Sciatic nerve (tissue), 2 donors: ENCODE results near the gene ARX. TPM values are rescaled to one million over a fixed set of nuclear protein-coding genes. Genes with fewer than 3 reads are reported as not detected.

Experiments used
- ATAC-seq: fragments of 200-7000 bp; cut with Tn5 transposase; one replicate; pipeline ENCODE4 v1.9.1; 2020; ENCODE audit warnings: mild to moderate bottlenecking, moderate library complexity
- DNase-seq: peaks from one replicate; pipeline ENCODE4 v3.0.0-alpha.2; 2020; ENCODE audit warnings: low spot score
- intact Hi-C: fragments of 100-400 bp; cut with DNase I; formaldehyde crosslinking; loops from one replicate; pipeline ENCODE4 v1.14.2; 2022
- total RNA-seq: library from RNA; stranded (reverse); fragmentation: NEBNext Ultra II Directional; extraction: Animal tissue kit (Norgen Biotek cat#: 25700); gene quantifications from one replicate; pipeline ENCODE4 v1.2.1, GENCODE V29; 2021
- donor health status: DM: no; HTN: no; CAD: no.
- donor health status: DM: no; HTN: no; CAD: no.

The ARX gene
- total RNA-seq, 1 donor from 2014 or later = not detected

DNA sequence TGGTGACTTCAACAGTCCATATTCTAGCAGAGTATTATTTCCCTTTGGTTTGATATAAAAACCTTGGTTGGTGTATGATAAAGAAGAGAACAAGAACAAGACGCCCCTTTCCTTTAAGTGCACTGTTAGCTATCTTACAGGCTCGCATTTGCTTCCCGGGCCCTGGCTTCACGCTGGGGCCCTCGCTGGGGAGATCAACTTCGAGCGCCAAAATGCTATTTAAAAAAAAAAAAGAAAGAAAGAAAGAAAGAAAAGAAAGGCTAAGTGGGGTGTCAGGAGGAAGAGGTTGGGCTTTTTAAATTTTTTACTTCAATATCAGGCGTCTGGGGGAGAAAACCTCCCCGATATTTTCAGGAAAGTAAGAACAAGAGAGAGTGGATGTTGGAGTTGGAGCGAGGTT, 11.7 kb downstream of the ARX start:
- intact Hi-C loops = no loop called here
- DNase-seq = no peak
- no peak for ATAC-seq

DNA sequence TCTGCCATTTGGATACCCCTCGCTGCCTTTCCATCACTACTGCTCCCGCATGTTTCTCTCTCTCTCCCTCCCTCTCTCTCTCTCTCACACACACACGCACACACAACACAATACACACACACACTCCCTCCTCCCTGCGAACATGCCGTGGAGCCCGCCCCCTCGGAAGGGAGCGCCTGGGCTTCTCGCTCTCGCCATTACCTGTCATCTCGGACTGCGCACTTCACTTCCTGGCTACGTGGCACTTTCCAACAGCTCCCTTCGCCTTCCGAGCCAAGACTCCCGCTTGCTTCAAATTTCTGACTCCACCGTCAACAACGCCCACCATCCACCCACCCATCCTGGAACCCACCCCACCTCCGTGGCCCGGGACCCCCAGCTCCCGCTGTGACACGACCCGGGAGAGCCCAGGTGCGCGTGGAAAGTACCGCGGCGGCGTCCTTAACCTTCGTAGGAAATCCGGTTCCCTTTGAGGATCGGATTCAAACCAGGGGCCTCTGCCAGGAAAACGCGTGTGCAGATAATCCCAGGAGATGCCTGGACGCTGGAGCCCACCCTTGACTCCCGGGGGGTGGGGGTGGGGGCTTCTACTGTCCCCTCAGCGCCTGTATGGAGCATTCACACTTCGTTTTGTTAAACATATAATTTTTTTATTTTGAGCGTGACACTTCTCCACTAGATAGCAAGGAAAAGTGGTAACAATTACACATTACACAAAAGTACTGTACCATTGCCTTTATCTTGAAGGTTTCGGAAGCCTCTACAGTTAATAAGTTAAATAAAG, 12.5 kb downstream of the ARX start:
- DNase-seq (no peak), ATAC-seq (no peak)
- intact Hi-C loops = no loop called here

DNA sequence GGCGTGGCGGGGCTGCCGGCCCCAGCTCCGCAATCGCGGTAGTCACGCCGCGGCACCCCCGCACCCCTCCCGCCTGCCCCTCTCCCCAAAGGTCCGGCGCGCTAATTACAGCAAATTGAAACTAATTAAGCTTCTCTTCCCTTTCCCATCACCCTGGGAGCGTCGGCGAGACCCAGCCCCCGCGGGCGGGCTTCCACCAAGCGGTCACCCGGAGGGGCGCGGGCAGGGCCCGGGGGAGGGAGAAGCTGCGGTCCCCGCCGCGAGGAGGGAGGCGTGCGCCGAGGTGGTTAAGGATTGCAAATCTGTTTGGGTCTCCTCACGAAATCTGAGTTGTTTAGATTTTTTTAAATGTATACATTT, 13.1 kb downstream of the ARX start:
- intact Hi-C loops = no loop called here
- ATAC-seq = no peak
- DNase-seq = no peak

DNA sequence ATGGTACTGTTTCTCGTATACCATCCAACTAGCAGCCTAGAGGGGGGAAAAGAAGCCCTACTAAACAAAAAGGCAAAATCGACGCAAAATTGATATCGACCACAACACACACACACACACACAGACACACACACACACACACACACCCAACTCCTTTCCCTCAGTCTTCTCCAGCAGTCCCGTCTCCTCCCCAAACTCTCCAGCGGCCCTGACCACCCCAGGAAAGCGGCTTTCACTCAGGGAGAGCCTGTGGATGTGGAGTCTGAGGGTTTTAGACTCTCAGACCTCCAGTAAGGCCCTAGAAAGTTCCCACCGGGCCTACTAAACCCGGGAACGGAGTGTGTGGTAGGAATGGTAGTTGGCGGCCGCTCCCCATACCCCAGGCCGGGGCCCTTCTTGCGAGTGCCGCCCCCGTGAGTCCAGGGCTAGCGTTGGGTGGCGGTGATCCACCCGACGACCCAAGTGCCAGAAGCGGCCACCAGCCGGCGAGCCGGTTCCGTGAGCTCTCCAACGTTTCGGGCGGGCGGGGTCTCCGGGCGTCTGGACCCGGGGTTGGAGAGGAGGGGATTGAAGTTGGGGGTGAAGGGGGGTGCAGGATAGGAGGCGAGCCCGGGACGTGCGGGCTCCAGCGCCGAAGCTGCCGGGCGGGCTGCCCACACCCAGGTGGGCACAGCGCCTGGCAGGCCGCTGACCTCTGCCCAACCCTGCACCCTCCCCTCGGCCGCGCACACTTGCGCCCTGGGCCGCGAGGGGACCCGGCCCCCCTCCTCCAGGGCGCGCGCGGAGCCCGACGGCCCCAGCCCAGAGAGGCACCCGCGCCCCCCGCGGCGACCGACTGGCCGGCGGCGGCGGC, 13.7 kb downstream of the ARX start:
- ATAC-seq = no peak
- intact Hi-C loops = no loop called here
- no peak for DNase-seq

DNA sequence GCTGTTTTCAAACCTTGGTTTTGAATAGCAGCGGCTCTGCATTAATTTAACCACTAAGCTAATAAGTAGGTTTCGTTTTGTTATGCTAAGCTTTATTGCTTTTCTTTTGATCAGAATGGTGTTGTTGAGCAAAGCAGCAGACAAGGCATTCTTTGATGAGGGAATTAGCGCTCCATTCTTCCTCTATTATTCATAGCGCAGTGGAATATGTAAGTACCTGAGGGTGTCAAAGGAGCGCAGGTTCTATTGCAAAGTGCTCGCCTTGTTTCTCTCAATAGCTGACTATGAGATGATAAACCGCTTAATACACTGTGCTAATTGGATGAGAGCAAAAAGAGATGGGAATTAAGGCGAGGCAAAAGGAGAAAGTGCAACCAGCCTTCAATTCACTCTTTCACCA, 16.3 kb downstream of the ARX start:
- DNase-seq (no peak), ATAC-seq (no peak)
- intact Hi-C loops = no loop called here

DNA sequence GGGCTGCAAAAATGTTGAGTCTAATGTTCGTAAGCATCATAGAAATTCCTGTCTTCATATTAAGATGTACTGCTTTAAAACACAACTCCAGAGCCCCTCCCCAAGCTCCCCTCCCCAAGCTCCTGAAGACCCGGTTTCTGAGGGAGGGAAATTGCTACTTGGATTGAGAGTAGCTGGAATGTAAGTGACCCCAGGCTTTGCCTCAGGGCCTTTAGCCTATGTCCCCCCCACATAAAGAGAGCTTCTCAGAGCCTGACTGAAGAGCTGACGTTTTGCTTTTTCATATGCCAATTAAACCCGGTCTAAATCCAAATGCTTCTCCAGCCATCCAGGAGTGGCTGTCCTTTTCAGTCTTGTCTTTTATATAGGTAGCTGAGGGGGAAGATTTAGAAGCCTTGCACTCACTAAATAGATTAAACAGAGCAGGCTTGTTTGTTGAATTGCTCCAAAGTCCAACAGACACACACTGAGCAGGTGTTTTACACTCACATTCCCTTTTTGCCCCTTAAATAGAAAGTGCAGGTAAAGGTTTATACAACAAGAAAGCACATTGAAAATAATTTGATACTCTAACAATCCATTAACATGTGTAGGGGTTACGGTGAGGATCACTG, 19.6 kb downstream of the ARX start:
- DNase-seq (no peak), ATAC-seq (no peak)
- intact Hi-C loops = no loop called here

DNA sequence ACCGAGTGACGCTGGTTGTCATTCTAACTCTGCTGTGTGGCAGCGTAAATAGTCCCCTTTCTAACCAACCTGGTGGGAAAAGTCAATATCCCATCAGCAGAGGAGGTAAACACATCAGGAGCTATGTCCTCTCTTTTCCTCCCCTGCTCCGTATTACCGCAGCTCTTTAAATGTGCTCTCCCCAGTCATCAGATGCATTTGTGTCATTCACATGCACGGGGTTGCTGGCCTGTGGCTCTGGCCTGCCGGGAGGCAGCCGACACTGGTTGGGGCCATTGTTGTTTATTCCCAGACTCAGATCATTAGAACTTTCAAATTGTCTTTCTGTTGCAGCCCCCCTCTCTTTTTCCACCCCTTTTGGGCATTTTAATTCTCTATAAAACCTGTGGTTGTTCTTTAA, 21.9 kb downstream of the ARX start:
- intact Hi-C loops = no loop called here
- no peak for DNase-seq
- no peak for ATAC-seq

DNA sequence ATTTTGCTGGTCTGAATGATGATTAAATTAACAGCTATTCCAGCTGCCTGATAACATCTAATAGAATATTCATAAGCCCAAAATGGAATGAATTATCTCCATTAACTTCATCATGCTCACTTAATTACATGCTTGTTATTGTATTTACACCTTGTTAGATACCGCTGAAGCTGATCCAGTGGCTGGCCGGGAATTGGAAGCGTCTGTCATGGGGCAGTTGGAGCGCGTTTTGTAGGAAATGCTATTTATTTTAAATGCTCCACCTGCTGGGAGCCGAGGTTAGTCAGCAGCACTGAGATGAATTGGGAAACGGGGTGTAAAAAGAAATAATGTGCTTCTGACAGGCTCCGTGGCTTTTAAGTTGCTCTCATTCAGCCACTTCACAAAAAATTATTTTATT, 25.2 kb downstream of the ARX start:
- ATAC-seq = no peak
- DNase-seq = no peak
- intact Hi-C loops = no loop called here

DNA sequence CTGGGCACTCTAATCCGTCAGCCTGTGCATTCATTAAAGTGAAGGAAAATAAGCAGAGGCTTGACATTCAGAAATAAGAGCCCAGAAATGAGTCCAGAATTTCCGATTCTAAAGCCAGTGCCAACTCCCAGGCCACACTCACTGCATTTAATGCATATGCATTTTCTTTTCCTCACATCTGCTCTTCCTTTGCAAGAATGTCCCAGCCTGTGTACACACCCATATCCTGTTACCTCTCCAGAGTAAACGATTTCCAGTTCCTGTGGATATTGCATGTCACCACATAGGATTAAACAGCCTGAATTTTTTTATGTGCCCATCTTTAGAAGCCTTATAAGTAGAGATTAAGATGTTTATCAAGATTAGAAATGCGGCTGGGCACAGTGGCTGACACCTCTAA, 27.5 kb downstream of the ARX start:
- intact Hi-C loops = no loop called here
- ATAC-seq (no peak), DNase-seq (no peak)

DNA sequence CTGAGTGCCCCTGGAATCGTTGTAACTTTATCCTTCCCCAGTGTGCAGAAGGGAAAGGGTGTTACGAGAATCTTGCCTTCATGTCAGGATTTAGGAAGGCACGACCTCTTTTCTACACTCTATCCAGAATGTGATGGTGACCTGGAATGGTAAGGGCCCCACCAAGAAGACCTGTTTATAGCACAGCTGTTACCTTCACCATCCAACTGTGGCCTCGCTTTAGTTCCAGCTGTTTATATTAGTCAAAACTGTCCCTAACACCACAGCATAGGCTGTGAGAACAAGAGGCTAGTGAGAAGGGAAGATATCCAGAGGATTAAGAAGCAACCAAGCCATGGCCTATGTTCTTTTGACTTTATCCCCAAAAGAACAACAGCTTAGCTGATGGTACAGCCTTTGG, 28.0 kb downstream of the ARX start:
- ATAC-seq = no peak
- DNase-seq = no peak
- intact Hi-C loops = no loop called here

DNA sequence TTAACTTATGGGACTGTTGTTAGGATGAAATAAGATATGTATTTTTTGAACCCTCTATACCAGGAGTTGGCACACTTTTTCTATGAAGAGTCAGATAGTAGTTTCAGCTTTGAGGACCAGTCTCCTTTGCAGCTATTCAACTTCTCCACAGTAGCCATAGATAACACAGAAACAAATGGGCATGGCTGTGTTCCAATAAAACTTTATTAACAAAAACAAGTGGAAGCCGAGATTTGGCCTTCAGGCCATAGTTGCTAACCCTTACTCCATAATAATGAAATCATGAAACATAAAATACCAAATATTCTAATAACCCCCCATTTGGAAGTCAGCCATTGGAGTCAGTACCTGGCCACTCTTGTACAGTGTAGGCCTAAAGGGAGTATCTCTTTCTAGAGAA, 30.6 kb downstream of the ARX start:
- ATAC-seq (no peak), DNase-seq (no peak)
- intact Hi-C loops = no loop called here

DNA sequence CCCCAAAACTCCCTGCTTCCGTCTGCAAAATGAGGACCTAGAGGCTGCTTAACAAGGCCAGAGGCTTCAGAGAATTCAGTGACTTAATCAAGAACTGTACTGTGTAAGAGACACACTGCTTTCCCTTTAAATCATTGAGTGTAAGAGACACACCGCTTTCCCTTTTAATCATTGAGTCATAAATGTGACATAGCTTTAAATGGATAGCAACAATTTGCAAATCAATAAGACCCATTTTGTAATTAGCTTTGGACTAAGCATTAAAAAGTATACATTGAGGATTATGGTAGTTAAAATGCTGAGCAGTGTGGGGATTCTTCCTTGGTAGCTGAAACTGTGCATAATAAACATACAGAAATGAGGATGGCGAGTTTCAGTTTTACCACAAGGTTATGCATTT, 31.8 kb downstream of the ARX start:
- intact Hi-C loops = no loop called here
- ATAC-seq (no peak), DNase-seq (no peak)

DNA sequence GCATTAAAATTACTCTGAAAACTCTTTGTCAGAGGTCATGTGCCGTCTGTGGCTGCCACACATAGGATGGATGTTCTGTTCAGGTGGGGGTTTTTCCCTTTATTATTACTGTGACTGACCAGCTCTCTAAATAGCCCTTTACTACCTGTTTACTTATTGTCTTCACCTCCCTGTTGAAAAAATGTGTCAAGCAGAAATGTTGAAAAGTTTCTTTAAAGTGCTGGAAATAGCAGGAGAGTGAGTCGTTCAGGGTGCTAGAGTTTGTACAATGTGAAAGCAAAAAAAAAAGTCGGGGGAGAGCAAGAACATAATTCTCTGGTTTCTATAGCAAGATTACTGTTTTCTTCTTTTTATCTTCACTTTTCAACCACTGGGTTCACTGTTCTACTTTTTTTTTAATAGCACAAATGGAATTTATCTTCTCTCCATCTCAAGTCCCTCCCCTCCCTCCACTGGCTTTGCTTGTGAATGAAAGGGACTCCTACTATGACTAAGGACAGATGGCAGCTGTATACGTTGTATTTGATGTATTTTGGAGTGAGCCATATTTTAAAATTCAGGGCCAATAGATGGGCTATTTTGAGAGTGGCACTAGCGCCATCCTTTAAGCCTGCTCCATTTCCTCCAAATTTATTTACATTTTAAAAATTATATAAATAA, 33.3 kb downstream of the ARX start:
- intact Hi-C loops = no loop called here
- no peak for ATAC-seq
- DNase-seq = no peak

DNA sequence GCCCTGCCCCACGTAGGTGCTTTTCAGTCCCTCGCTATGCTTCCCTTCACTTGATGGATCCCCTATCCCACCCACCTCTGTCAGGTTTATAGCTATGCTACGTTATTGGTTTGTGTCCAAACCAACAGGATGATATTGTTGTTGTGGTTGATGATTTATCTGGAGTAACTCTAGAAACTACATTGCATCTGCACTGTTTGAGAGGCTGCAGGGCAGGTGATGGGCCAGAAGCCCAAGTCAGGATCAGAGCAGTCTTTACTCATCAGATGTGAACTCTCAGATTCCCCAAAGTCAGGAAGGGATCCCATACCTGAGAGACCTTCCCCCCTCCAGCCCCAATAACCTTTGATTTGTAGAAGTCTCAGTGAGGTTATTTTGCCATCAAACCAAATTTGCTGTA, 34.7 kb downstream of the ARX start:
- DNase-seq (no peak), ATAC-seq (no peak)
- intact Hi-C loops = no loop called here

DNA sequence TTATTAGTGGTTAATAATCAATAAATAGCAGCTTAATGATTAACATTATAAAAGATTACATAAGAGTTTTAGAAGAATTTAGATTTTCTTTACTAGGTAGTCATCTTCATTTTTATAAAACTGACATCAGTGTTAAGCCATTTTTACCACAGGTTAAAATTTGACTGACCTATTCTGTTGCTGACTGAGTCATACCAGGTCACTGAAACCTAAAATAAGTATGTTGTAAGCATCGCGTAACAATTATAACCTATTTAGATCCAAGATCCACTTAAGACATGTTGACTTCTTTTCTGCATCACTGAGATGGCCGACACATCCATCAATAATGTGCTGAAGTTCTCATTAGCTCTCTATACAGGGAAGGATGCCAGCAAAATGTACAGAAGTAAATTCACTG, 36.7 kb downstream of the ARX start:
- no peak for DNase-seq
- intact Hi-C loops = no loop called here
- no peak for ATAC-seq

DNA sequence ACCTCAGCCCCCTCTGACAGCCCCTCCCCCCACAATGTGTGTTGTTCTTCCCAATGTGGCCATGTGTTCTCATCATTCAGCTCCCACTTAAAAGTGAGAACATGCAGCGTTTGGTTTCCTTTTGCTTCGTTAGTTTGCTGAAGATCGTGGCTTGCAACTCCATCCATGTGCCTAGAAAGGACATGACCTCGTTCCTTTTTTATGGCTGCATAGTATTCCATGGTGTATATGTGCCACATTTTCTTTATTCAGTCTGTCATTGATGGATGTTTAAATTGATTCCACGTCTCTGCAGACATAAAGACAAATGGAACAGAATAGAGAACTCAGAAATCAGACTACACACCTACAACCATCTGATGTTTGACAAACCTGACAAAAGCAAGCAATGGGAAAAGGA, 46.0 kb downstream of the ARX start:
- DNase-seq = no peak
- no peak for ATAC-seq
- intact Hi-C loops = no loop called here

DNA sequence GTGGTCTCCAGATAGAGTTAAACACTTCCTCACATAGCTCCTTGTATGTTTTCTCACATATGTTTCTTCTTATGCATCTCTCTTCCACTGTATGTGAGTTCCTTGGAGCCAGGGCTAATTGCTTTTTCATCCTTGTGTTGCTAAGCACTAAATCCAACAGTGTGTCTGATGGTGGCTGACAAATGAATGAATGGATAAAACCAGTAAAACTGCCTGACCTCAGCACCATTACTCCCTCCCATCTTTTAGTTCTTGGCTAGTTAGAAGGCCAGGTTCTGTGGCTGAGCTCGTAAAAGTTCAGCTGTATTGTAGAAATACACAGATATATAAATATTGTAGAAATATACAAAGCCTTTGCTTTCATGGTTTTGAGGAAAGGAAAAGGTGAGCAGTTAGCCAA, 50.4 kb downstream of the ARX start:
- intact Hi-C loops = no loop called here
- ATAC-seq (no peak), DNase-seq (no peak)

DNA sequence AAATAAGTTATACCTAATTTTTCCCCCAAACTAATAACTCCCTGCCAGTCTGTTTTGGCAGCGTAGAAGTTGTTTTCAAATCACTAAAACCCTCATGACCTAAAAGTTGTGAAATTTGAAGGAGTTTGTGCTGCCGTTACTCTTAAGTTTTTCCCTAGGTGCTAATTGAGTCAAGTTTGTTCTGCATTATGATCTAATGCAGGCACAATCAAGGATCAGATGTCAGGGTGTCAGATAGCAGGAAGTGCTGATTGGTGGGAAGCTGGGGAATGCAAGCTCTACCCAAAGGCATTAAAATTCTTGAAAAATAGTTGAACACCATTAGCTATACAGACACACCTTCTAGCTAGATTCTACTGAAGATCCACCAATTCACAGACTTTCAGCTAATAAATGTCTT, 51.9 kb downstream of the ARX start:
- peak; percentile 72 for ATAC-seq
- intact Hi-C loops = no loop called here
- DNase-seq = no peak

DNA sequence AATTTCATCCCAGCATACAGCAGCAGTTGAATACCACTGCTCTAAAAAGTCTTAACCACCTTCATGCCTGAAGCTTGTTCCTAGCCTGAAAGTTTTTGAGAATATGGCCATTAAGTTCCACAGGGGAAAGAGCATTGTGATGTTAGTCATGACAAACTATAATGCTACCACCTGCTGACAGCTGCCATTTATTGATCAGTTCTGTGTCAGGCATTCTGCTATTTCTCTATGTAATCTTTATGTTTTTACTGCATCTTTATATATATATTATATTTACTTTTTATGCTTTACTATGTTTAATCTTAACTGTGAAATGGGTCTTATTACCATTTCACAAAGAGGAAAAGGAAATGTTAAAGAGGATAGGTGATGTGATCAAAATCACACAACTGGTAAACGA, 54.0 kb downstream of the ARX start:
- no peak for DNase-seq
- intact Hi-C loops = no loop called here
- no peak for ATAC-seq

DNA sequence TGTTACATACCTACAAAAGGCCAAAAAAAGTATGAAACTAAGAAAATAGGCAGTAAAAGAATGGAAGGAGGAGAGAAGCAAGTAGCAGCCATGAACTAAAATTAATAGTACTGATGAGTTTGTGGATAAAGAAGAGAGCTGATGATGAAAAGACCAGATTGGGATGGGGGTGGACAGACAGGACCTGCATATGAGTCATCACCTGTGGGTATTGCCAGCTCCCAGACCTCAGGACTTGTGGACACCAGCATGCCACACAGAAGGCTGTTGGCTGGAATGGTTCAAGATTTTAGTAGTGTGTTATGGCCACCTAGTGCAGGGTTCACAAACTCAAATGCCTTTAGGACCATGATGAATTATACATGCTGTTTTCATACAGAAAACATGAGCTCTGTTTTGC, 58.9 kb downstream of the ARX start:
- DNase-seq (no peak), ATAC-seq (no peak)
- intact Hi-C loops = no loop called here
